ENCODE data around the gene ARHGEF28.

GRCh38 chr5:73719632-73720031, 93.6 kb downstream of the ARHGEF28 start:
- TF ChIP-seq CTCF (conservative IDR thresholded peaks at IDR 0.05; ENCODE audit: low read length) (no peak), EZH2phosphoT487 (IDR thresholded peaks at IDR 0.05; ENCODE audit: borderline replicate concordance) (no peak)

All from Loucy (cell line).